Adipose tissue (tissue), 3 donors: ENCODE measurements around the gene MRPL36. TPM values are rescaled to one million over a fixed set of nuclear protein-coding genes. Genes with fewer than 3 reads are reported as not detected.
"Not testable (repeated sequence)": the region's sequence is repeated elsewhere in the genome, so short reads cannot be mapped to it uniquely, and the experiment has no call there.

Source experiments
- H3K27ac ChIP-seq: one replicate; pipeline ENCODE4 v1.5.1; 2013; ENCODE audit warnings: low read depth, low read length
- WGBS, 3 donors: extraction: QIAGEN DNeasy Blood & Tissue Kit; methylation state at CpG; one replicate each; pipeline ENCODE4 v1.1.7; 2013; 5-methylcytosine and 5-hydroxymethylcytosine counted together
- polyA plus RNA-seq, 3 donors: library from polyadenylated mRNA; stranded (reverse); fragments of 200-250 nt; gene quantifications; one replicate each; pipeline ENCODE4 v1.2.3, GENCODE V29; 2013
- donor health status: healthy with polysubstance abuse.
- donor health status: Bipolar disorder and iron deficiency.
- donor health status: healthy.

MRPL36 gene
- polyA plus RNA-seq, 3 donors, result 48.5 to 92.3 (median 71.8) TPM

DNA sequence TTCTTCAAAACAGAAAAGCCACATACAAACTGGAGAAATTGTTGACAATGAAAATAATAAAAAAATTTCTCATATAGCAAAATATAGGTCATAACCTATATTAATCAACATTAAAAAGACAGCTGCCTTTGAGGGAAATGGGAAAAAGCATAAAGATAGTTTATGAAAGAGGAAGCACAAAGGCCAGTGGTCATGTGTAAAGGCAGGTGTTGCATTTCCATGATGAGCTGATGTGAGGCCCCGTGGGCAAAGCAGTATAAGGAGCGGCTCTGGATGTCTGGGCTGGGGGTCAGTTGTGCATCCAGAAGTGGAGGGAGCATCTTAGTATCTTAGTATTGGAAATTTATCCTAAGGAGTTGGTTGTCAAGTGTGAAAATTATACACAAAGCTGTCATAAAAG, 19.8 kb upstream of the MRPL36 start:
- WGBS, 3 donors, result 92 to 100% (median 93%) methylated on average over 2 of the region's 2 CpGs
- no peak overlapping the region for H3K27ac ChIP-seq

GRCh38 chr5:1818784-1819183, 19.1 kb upstream of the MRPL36 start:
- no peak overlapping the region for H3K27ac ChIP-seq
- WGBS, 3 donors, result 91 to 94% (median 93%) methylated on average over 5 of the region's 5 CpGs

GRCh38 chr5:1817261-1818043, 17.8 kb upstream of the MRPL36 start:
- WGBS, 3 donors, result 88 to 96% (median 89%) methylated on average over 15 of the region's 15 CpGs

DNA sequence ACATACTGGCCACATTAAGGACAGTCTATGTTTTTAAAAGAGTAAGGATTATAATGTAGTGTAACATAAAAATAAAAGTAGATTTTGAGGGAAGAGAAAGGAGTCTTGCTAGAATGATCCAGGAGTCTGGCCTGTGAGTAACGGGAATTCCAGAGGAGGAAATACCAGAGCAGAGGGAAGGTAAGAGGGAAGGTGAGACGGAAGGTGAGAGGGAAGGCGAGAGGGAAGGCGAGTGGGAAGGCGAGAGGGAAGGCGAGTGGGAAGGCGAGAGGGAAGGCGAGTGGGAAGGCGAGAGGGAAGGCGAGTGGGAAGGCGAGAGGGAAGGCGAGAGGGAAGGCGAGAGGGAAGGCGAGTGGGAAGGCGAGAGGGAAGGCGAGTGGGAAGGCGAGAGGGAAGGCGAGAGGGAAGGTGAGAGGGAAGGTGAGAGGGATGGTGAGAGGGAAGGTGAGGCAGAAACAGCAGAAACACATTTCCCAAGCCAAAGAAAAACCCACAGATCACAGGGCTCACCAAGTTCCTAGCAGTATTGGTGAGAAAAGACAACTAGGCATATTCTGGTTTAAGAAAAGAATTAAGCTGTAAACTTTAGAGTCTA, 17.0 kb upstream of the MRPL36 start:
- 96 to 98% (median 97%) methylated on average over 12 to 18 of the region's 18 CpGs for WGBS, 3 donors

More at GRCh38 chr5:1817261-1818043, 17.8 kb upstream of the MRPL36 start:
- no peak overlapping the region for H3K27ac ChIP-seq

DNA sequence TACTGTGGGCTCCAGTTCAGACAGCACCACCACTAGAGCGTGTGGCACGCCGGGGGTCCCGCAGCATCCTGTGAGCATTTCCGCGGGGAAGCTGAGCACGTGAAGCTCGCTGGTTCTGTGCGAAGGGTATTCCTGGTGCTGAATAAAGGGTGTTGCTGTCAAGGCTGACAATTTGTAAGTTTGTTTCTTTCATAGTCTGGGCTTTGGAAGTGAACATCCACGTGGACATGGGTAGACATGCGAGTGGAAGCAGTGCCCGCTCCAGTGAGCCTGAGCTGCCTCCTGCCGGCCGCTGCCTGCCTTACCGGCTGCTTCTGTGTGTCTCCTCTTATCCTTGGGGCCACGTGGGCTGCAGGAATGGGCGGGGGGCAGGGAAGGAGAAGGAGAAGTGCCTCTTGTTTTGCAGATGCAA, 16.2 kb upstream of the MRPL36 start:
- 91 to 95% (median 94%) methylated on average over 17 of the region's 17 CpGs for WGBS, 3 donors
- H3K27ac ChIP-seq, result no peak overlapping the region

More for the DNA sequence above, 17.0 kb upstream of the MRPL36 start:
- H3K27ac ChIP-seq, result not testable (repeated sequence)

DNA sequence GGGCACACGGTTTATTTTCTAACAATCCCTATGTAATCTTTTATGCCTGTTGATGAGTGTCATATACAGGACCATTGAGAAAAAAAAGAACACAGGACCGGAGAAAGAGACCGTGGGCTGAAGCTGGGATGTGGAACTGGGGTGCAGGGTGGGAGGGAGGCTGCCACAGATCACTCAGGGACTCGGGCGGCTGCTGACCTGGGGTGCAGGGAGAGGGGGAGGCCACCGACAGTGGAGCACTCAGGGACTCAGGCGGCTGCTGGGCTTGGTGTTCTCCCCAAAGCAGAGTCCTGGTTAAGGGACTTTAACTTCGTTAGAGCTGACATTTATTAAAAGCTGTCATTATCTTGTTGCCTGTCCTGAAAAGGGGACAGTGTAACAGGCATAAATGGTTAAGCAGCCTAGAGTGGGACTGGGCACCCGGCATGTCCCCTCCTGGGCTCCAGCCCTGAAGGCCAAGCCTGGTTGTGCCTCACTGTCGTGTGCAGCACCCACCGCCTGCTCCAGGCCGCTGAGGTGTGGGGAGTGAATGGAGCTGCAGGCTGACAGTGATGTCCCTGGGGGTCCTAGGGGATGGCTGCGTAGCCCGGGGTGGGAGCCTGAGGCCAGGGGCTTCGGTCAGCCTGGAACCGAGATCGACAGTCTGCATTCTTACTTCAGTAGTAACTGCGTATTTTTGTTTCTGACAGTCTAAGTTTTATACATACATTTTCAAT, 15.6 kb upstream of the MRPL36 start:
- 98% methylated on average over 18 of the region's 18 CpGs for WGBS, 3 donors
- H3K27ac ChIP-seq, result no peak overlapping the region

- H3K27ac ChIP-seq, result no peak overlapping the region
- 94 to 97% (median 96%) methylated on average over 30 of the region's 30 CpGs for WGBS, 3 donors
Observed at GRCh38 chr5:1814183-1815020, 14.8 kb upstream of the MRPL36 start.

DNA sequence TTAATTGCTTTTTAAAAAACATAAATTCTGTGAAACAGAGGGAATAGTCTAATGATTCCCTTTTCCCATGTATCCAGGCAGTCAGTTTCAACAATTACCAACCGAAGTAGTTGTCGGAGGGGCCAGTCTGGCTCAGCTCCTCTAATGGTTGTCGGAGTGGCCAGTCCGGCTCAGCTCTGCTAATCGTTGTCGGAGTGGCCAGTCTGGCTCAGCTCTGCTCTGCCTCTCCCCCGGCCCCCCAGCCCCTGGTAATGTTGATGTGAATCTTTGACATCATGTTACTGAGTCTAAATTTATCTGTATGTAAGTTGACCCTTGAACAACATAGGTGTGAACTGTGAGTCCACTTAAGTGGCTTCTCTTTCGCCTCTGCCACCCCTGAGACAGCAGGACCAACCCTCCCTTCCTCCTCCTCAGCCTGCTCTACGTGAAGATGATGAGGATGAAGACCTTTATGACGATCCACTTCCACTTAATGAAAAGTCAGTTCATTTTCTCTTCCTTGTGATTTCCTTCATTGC, 11.0 kb upstream of the MRPL36 start:
- H3K27ac ChIP-seq, result no peak overlapping the region
- WGBS, 3 donors, result 90 to 95% (median 93%) methylated on average over 10 of the region's 10 CpGs

- no peak overlapping the region for H3K27ac ChIP-seq
- 86 to 94% (median 92%) methylated on average over 32 of the region's 32 CpGs for WGBS, 3 donors
Observed at GRCh38 chr5:1809416-1810035, 9.9 kb upstream of the MRPL36 start.

DNA sequence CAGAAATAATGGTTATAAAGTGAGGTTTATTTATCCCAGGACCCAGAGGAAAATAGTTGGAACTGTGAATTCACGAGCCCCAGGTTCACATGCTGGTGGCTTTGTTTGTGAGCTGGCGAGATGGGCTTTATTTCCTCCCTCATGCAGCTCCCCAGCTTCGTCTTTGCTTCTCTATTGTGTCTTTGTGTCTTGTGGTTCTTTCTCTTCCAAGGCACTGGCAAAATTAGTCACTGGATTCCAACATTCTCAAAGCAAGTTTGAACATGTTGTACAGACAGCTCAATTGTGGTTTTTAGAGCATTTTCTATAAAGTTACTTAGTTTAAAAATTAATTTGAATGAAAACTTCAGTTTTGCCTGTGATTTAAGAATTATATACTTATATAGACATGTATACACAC, 8.8 kb upstream of the MRPL36 start:
- 53 to 76% (median 59%) methylated on average over 3 of the region's 3 CpGs for WGBS, 3 donors
- H3K27ac ChIP-seq, result no peak overlapping the region

- H3K27ac ChIP-seq, result no peak overlapping the region
- WGBS, 3 donors, result 87 to 91% (median 87%) methylated on average over 20 of the region's 20 CpGs
Observed at GRCh38 chr5:1807451-1808185, 8.0 kb upstream of the MRPL36 start.

- no peak overlapping the region for H3K27ac ChIP-seq
- WGBS, 3 donors, result 89 to 94% (median 90%) methylated on average over 16 of the region's 16 CpGs
Observed at GRCh38 chr5:1806974-1807373, 7.3 kb upstream of the MRPL36 start.

DNA sequence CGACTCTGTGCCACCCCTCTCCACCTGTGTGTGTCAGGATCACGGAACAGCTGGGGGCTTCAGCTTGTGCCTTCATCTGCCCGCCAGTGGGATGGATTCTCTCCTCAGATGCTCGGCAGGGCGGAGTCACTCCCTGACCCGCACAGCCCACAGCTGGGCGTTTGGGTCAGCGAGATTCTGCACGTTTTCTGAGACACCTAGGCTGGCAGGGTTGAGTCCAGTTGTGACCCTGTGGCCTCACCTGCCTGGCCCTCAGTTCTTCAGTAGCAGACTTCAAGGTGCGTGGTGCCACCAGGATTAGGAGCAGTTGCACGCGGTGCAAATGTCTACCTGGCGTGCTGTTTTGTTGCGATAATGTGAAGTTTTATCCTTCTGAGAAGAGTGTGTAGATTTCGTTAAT, 6.6 kb upstream of the MRPL36 start:
- WGBS, 3 donors, result 84 to 95% (median 89%) methylated on average over 15 of the region's 15 CpGs
- H3K27ac ChIP-seq, result no peak overlapping the region

DNA sequence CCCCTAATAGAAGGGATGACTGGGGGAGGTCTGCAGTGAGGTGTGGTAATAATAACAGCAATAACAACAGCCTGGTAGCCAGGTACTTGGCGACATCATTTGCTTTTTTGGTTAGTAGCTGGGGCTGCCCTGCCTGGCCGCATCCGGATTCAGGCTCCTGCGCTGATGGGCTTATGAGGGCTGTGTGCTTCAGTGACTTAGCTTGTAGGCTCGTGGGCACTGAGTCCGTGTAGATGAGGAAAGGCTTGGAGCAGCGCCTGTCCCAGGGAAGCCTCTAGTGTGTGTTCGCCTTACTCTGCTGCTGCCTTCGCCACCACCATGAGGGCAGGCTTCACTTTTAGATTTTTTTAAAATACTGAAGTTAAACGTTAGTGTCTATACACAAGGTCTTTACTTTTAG, 6.1 kb upstream of the MRPL36 start:
- no peak overlapping the region for H3K27ac ChIP-seq
- WGBS, 3 donors, result 90 to 95% (median 91%) methylated on average over 10 of the region's 10 CpGs

DNA sequence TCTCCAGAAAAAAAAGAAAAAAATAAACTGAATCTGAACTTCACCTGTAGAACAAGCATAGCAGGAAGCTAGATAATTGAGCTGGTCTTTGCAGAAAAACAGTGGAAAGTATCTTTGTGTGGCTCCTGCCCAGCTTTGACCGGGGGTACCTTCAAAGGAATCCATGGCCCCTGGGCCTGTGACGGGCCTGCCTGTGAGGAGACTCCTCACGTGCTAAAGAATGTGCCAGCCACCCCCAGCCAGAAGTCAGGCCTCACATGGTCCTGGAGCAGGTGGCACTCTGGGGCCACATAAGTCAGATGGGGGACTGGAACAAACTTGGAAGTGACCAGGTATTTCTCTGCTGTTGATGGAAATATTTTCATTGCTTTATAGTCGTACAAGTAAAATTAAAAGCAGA, 5.7 kb upstream of the MRPL36 start:
- WGBS, 3 donors, result 76 to 93% (median 92%) methylated on average over 4 of the region's 4 CpGs
- H3K27ac ChIP-seq, result no peak overlapping the region

DNA sequence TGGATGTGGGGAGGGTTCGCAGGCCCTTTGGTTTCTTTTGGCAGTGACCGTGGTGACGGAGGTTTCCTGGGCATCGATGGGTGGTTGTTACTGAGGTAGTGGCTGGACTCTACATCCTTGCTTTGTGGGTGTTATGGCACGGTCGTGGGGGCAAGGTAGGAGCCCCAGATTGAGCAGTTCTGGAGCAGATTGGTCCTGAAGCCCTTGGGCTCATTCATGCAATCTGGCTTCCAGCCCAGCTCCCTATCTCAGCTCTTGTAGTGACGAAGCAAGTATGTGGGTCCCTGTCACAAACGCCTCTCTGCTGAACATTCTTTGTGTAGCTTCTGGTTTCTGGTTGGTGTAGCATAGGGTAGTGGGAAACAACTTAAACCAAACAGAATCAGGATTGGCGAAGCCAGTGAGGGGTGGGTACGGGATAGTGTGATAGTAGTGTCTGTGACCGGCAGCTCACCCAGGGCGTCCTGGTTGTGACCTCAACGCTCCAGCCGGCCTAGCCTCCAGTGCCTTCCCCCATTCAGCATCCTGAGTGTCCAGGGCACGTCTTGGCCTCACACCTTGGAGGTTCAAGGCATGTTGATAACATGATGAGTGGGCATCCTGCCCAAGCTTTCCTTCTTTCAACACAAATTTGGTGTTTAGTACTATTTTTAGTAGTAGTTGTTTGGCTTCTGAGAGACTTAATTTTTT, 4.5 kb upstream of the MRPL36 start:
- 77 to 88% (median 88%) methylated on average over 15 of the region's 15 CpGs for WGBS, 3 donors
- H3K27ac ChIP-seq, result no peak overlapping the region

DNA sequence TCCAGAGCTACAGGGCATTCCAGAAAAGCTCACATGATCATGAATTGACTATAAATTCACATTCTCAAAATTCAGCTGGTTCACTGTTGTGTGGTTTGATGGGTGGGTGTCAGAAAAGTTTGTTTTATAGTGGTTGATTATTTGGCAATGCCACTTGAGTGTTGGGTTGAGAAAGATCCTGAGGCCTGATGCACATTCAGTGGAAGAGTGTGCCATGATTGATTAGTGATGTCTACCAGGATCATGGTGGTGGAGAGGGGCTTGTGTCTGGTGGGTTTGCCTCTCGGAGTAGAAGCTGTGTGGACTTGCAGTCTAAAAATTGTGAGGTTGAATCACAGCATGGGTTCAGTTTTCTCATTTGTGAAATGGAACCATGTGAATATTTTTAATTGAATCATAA, 3.6 kb upstream of the MRPL36 start:
- no peak overlapping the region for H3K27ac ChIP-seq
- 98 to 100% (median 100%) methylated on average over 1 of the region's 1 CpG for WGBS, 3 donors
